HepG2 (cell line): ENCODE measurements around the gene TMEM117. TPM values are rescaled to one million over a fixed set of nuclear protein-coding genes. Genes with fewer than 3 reads are reported as not detected.

Experiments
- ATAC-seq: fragments of 200-7000 bp; cut with Tn5 transposase; 3 replicates; pipeline ENCODE4 v1.9.1; 2020; ENCODE audit warnings: mild to moderate bottlenecking, moderate library complexity
- BruUV-seq: library from RNA; stranded (reverse); fragments of 400-500 nt; replicated peaks from 2 replicates; lab custom pipeline; 2021; lab: Mats Ljungman, UMichigan
- CTCF ChIA-PET: fragments of 300-600 bp; formaldehyde crosslinking; extraction: SDS; loops from one replicate; lab custom pipeline; 2021; ENCODE audit warnings: low total read pairs, inconsistent platforms, low intra/inter-chr PET ratio; lab: Yijun Ruan, JAX
- POLR2A ChIA-PET: fragments of 350-600 bp; sonication (Branson Sonifier 250); formaldehyde crosslinking; loops from one replicate; lab custom pipeline; 2020; ENCODE audit warnings: antibody characterized with exemption, inconsistent platforms; lab: Yijun Ruan, JAX
- DNase-seq: peaks from one replicate; pipeline ENCODE4 v3.0.0-alpha.2; 2015; ENCODE audit warnings: low spot score
- FAIRE-seq: peaks from 3 replicates; lab custom pipeline; 2011; peaks lifted over from hg19 to GRCh38; lab: Jason Lieb, UNC
- H2AFZ ChIP-seq: one replicate; pipeline ENCODE4 v1.6.1; 2011; ENCODE audit warnings: low read length, inconsistent platforms
- H3K27ac ChIP-seq: fragments of 300-600 bp; 3 replicates; pipeline ENCODE4 v1.8.0; 2011; ENCODE audit warnings: mixed run types, mild to moderate bottlenecking, mixed read lengths, low read length, inconsistent platforms; ENCODE audit not compliant: insufficient read depth; ENCODE audit errors: extremely low read length
- H3K27me3 ChIP-seq, 2 experiments: fragments of 200-600 bp in 1 of 2; 2 replicates in 1 of 2; 3 replicates in 1 of 2; pipeline versions ENCODE4 v1.6.0 to v1.8.0; 2011; ENCODE audit warnings: low read length in 2 of 2, mild to moderate bottlenecking in 2 of 2, moderate library complexity in 2 of 2, inconsistent platforms in 1 of 2; ENCODE audit not compliant: insufficient read depth in 2 of 2, control insufficient read depth in 1 of 2
- H3K36me3 ChIP-seq, 2 experiments: fragments of 200-600 bp in 1 of 2; replicated peaks in 1 of 2; 2 replicates in 1 of 2; 3 replicates in 1 of 2; pipeline versions ENCODE4 v1.5.1 to v1.8.0; 2011; ENCODE audit warnings: low read length in 2 of 2, inconsistent platforms in 1 of 2; ENCODE audit not compliant: insufficient read depth in 2 of 2, control insufficient read depth in 1 of 2
- H3K4me1 ChIP-seq: 2 replicates; pipeline ENCODE4 v1.5.1; 2012; ENCODE audit warnings: low read length, inconsistent platforms; ENCODE audit not compliant: insufficient read depth
- H3K4me2 ChIP-seq: 2 replicates; pipeline ENCODE4 v1.6.0; 2011; ENCODE audit warnings: low read depth, low read length, inconsistent platforms
- H3K4me3 ChIP-seq, 3 experiments: fragments of 200-600 bp in 1 of 3; sonication (generic), shearing (Covaris generic) in 1 of 3; replicated peaks in 1 of 3; 2 replicates each; pipeline ENCODE4 v1.5.1; 2011 to 2016; ENCODE audit warnings: low read length in 3 of 3, inconsistent platforms in 2 of 3, low read depth in 2 of 3, mild to moderate bottlenecking in 2 of 3, control low read depth in 1 of 3, mixed read lengths in 1 of 3; ENCODE audit not compliant: insufficient read depth in 1 of 3
- H3K79me2 ChIP-seq: one replicate; pipeline ENCODE4 v1.6.1; 2011; ENCODE audit warnings: low read length, inconsistent platforms; ENCODE audit not compliant: insufficient read depth
- H3K9ac ChIP-seq: 2 replicates; pipeline ENCODE4 v1.6.0; 2011; ENCODE audit warnings: mild to moderate bottlenecking, low read depth, low read length, inconsistent platforms; ENCODE audit not compliant: insufficient read depth
- H3K9me3 ChIP-seq: 2 replicates; pipeline ENCODE4 v1.5.1; 2012; ENCODE audit warnings: mild to moderate bottlenecking, low read length
- H4K20me1 ChIP-seq: 2 replicates; pipeline ENCODE4 v1.6.0; 2011; ENCODE audit warnings: inconsistent platforms, mild to moderate bottlenecking, low read length, moderate library complexity; ENCODE audit not compliant: insufficient read depth
- ATF1 ChIP-seq: IDR thresholded peaks from 2 replicates; pipeline ENCODE4 v1.6.1; 2016; ENCODE audit warnings: mild to moderate bottlenecking, control low read depth
- FOXC1 ChIP-seq: sonication (generic); formaldehyde crosslinking; IDR thresholded peaks from 2 replicates; pipeline ENCODE4 v1.8.0; 2022; ENCODE audit warnings: mild to moderate bottlenecking, missing genetic modification reagents, borderline replicate concordance
- MBNL3 ChIP-seq: fragments of 250-450 bp; sonication (Bioruptor Pico); conservative IDR thresholded peaks from 2 replicates; pipeline ENCODE4 v1.8.0; 2022; ENCODE audit warnings: mild to moderate bottlenecking, inconsistent platforms
- PITX1 ChIP-seq: sonication (generic); formaldehyde crosslinking; IDR thresholded peaks from 2 replicates; pipeline ENCODE4 v1.5.1; 2020; ENCODE audit warnings: mild to moderate bottlenecking, missing genetic modification reagents
- POGZ ChIP-seq: sonication (generic); formaldehyde crosslinking; IDR thresholded peaks from 2 replicates; pipeline ENCODE4 v1.4.0; 2020; ENCODE audit warnings: mild to moderate bottlenecking, missing genetic modification reagents
- SMYD3 ChIP-seq: sonication (generic); formaldehyde crosslinking; IDR thresholded peaks from 2 replicates; pipeline ENCODE4 v1.8.1; 2023; ENCODE audit warnings: mild to moderate bottlenecking, missing genetic modification reagents
- SOX13 ChIP-seq, 3 experiments: fragments of 450-650 bp in 1 of 3; sonication (generic) in 1 of 3; formaldehyde crosslinking in 1 of 3; IDR thresholded peaks in 2 of 3; conservative IDR thresholded peaks in 1 of 3; 2 replicates each; pipeline versions ENCODE4 v1.5.0 to v1.6.1; 2016 to 2020; ENCODE audit warnings: antibody characterized with exemption in 1 of 3, mild to moderate bottlenecking in 1 of 3, missing compliant biosample characterization in 1 of 3, missing genetic modification reagents in 1 of 3, moderate library complexity in 1 of 3
- SP140L ChIP-seq: sonication (generic); formaldehyde crosslinking; IDR thresholded peaks from 2 replicates; pipeline ENCODE4 v1.4.0; 2020; ENCODE audit warnings: missing genetic modification reagents, borderline replicate concordance
- THAP7 ChIP-seq: sonication (generic); formaldehyde crosslinking; IDR thresholded peaks from 2 replicates; pipeline ENCODE4 v1.8.1; 2023; ENCODE audit warnings: mild to moderate bottlenecking, missing genetic modification reagents
- ZC3H4 ChIP-seq: sonication (generic); formaldehyde crosslinking; IDR thresholded peaks from 2 replicates; pipeline ENCODE4 v1.4.0; 2020; ENCODE audit warnings: missing genetic modification reagents, borderline replicate concordance
- ZNF253 ChIP-seq: sonication (generic); formaldehyde crosslinking; IDR thresholded peaks from 2 replicates; pipeline ENCODE4 v1.8.0; 2022; ENCODE audit warnings: mild to moderate bottlenecking, missing genetic modification reagents, borderline replicate concordance
- ZNF431 ChIP-seq: sonication (generic); formaldehyde crosslinking; IDR thresholded peaks from 2 replicates; pipeline ENCODE4 v1.9.0; 2022; ENCODE audit warnings: missing genetic modification reagents, low read depth, mild to moderate bottlenecking, borderline replicate concordance
- ZNF720 ChIP-seq: sonication (generic); formaldehyde crosslinking; IDR thresholded peaks from 2 replicates; pipeline ENCODE4 v1.4.0; 2020; ENCODE audit warnings: missing genetic modification reagents
- ZNF781 ChIP-seq: sonication (generic); formaldehyde crosslinking; IDR thresholded peaks from 2 replicates; pipeline ENCODE4 v1.5.1; 2020; ENCODE audit warnings: borderline replicate concordance, mild to moderate bottlenecking, missing genetic modification reagents; ENCODE audit errors: not compliant biosample characterization
- WGBS: methylation state at CpG from one replicate; pipeline ENCODE4 v1.1.6; 2017; ENCODE audit warnings: low lambda C conversion rate; 5-methylcytosine and 5-hydroxymethylcytosine counted together
- in situ Hi-C: cut with HindIII; loops from 2 replicates; pipeline ENCODE4 v1.10.0; 2017; ENCODE audit warnings: low pct_unique_long_range_greater_than_20kb; ENCODE audit not compliant: extremely low pct_ligation_motif_present
- intact Hi-C: fragments of 100-400 bp; cut with micrococcal nuclease; formaldehyde crosslinking; loops from one replicate; pipeline ENCODE4 v1.10.0; 2022; ENCODE audit not compliant: unreplicated experiment
- polyA plus RNA-seq, 8 experiments: library from polyadenylated mRNA; depleted of rRNA in 3 of 8; stranded (reverse) in 7 of 8; unstranded in 1 of 8; fragments of >200 nt; fragmentation: Illumina TruSeq in 4 of 8; extraction: Trizol in 4 of 8; gene quantifications; 2 replicates each; pipeline versions ENCODE4 v1.2.1 to v1.2.3, GENCODE V29; 2011 to 2016; ENCODE audit warnings: low read depth in 4 of 8, missing spikeins in 1 of 8, mixed read lengths in 1 of 8; ENCODE audit not compliant: insufficient read depth in 1 of 8
- total RNA-seq, 5 experiments: library from RNA; depleted of rRNA; stranded (reverse); fragments of >200 nt; fragmentation: Illumina TruSeq; extraction: Trizol; gene quantifications; 2 replicates each; pipeline ENCODE4 v1.2.3, GENCODE V29; 2016; ENCODE audit warnings: low read depth in 1 of 5

The TMEM117 gene
- total and polyA plus RNA-seq, 2 of the 13 experiments (the other 11 are each of a cell fraction or from before 2014, with no cell fraction given): 2.8 to 8.5 TPM

DNA sequence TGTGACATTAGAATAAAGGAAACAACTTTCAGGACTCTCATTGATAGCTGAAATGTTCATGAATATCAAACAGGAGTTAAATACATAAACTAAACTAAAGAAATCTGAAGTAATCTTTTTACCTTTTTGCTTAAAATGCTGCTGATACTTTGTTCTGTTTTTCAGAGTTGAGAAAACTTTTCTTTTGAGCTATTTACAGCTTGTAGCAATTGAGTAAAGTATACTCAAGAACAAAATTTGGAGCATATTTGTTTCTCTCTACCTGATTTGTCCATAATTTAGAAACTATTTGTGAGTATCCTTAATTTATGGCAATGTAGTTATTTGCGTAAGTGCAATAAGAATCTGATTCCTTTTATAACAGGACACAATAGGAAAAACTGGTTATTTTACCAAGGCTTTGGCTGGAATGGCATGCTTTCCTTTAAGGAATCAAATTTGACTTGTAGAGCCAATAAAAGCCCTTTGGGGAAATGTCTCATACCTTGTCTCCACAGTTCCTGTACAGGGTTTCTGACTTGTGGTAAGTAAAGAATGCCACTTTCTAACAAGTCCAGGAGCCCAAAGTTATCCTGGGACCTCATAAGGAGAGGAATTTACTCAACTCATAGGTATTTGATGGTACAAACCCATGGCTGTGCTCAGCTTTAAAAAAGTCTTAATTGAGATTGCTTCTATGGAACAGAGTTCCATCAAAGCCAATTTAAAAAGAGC lies 195.7 kb downstream of the TMEM117 start:
- H3K4me2 ChIP-seq: no peak overlapping the region
- DNase-seq (no peak), ATAC-seq (no peak), FAIRE-seq (no peak)
- intact Hi-C loops (no loop called here), in situ Hi-C loops (no loop called here)
- H2AFZ ChIP-seq: no peak overlapping the region
- 64% methylated on average over 1 of the region's 1 CpG for WGBS
- H3K27ac ChIP-seq: no peak overlapping the region
- H4K20me1 ChIP-seq: no peaks in the 10 kb centered on the region
- no peaks in the 10 kb centered on the region for H3K36me3 ChIP-seq
- H3K79me2 ChIP-seq: no peaks in the 10 kb centered on the region
- no peaks in the 10 kb centered on the region for H3K4me1 ChIP-seq
- no TSS peak for BruUV-seq
- H3K27me3 ChIP-seq: no peaks in the 10 kb centered on the region
- H3K9ac ChIP-seq: no peak overlapping the region
- CTCF ChIA-PET: no interaction called here
- POLR2A ChIA-PET: no interaction called here
- no peak for TF ChIP-seq ZNF253
- no peak for TF ChIP-seq THAP7 (CRISPR knock-in tag)
- no peak for TF ChIP-seq MBNL3
- TF ChIP-seq ZC3H4 (CRISPR knock-in tag): no peak
- TF ChIP-seq ZNF431: no peak
- no peak for TF ChIP-seq ZNF720 (CRISPR knock-in tag)
- TF ChIP-seq FOXC1: no peak
- no peak for TF ChIP-seq ZNF781 (CRISPR knock-in tag)
- TF ChIP-seq ATF1 (CRISPR knock-in tag): no peak
- TF ChIP-seq SP140L (CRISPR knock-in tag): no peak
- no peak for TF ChIP-seq POGZ (CRISPR knock-in tag)
- TF ChIP-seq PITX1 (CRISPR knock-in tag): no peak
- no peak for TF ChIP-seq SMYD3 (CRISPR knock-in tag)
- no peak for TF ChIP-seq SOX13 (IDR thresholded peaks at IDR 0.05)
- no peak for TF ChIP-seq SOX13 (CRISPR knock-in tag; conservative IDR thresholded peaks at IDR 0.05 in 1 of 2, IDR thresholded peaks at IDR 0.05 in 1 of 2)
- H3K4me3 ChIP-seq: no peak overlapping the region
- peaks cover 15% of the 10 kb centered on the region for H3K9me3 ChIP-seq
